GM10847 (cell line): ENCODE results near the gene ESYT2.

Experiments
- POLR2A ChIP-seq: IDR thresholded peaks from 2 replicates; pipeline ENCODE4 v1.6.1; 2011; ENCODE audit not compliant: insufficient read length; ENCODE audit errors: extremely low read depth

The ESYT2 gene

GRCh38 chr7:158831738-158832091 is 2.4 kb upstream of the ESYT2 start:
- no peak for TF ChIP-seq POLR2A

- TF ChIP-seq POLR2A = no peak
Measured at GRCh38 chr7:158830211-158830723, 958 bp upstream of the ESYT2 start.

- no peak for TF ChIP-seq POLR2A
Measured at GRCh38 chr7:158829021-158829341, 328 bp downstream of the ESYT2 start.

GRCh38 chr7:158828133-158829020 is 932 bp downstream of the ESYT2 start:
- TF ChIP-seq POLR2A = no peak

GRCh38 chr7:158827411-158828132 is 1.7 kb downstream of the ESYT2 start:
- no peak for TF ChIP-seq POLR2A

- TF ChIP-seq POLR2A = no peak
Measured at GRCh38 chr7:158825628-158826289, 3.5 kb downstream of the ESYT2 start.

GRCh38 chr7:158824028-158824427 is 5.3 kb downstream of the ESYT2 start:
- TF ChIP-seq POLR2A = no peak

- no peak for TF ChIP-seq POLR2A
Measured at GRCh38 chr7:158821171-158822031, 7.9 kb downstream of the ESYT2 start.

GRCh38 chr7:158820656-158821055 is 8.7 kb downstream of the ESYT2 start:
- no peak for TF ChIP-seq POLR2A

GRCh38 chr7:158819571-158820203 is 9.6 kb downstream of the ESYT2 start:
- no peak for TF ChIP-seq POLR2A

GRCh38 chr7:158818325-158819213 is 10.7 kb downstream of the ESYT2 start:
- TF ChIP-seq POLR2A = no peak

GRCh38 chr7:158816995-158817394 is 12.3 kb downstream of the ESYT2 start:
- TF ChIP-seq POLR2A = no peak

GRCh38 chr7:158816271-158816670 is 13.0 kb downstream of the ESYT2 start:
- no peak for TF ChIP-seq POLR2A

GRCh38 chr7:158815800-158816128 is 13.5 kb downstream of the ESYT2 start:
- TF ChIP-seq POLR2A = no peak
